Gastrocnemius medialis (tissue), 4 donors: Measurements from ENCODE around the gene SLC25A29. TPM values are rescaled to one million over a fixed set of nuclear protein-coding genes. Genes with fewer than 3 reads are reported as not detected.

Experiments used
- ATAC-seq, 2 donors: fragments of 150-250 bp; one replicate each; pipeline ENCODE4 v1.9.1; 2016
- DNase-seq, 2 donors: peaks; one replicate each; pipeline ENCODE4 v3.0.0-alpha.2; 2019
- H3K27ac ChIP-seq, 4 donors: fragments of 200-600 bp; sonication (generic); 1 replicate in 1 of 4; 2 replicates in 3 of 4; pipeline ENCODE4 v1.5.1; 2016 to 2018; ENCODE audit warnings: mild to moderate bottlenecking in 2 of 4, moderate library complexity in 1 of 4
- H3K27me3 ChIP-seq, 3 donors: fragments of 200-600 bp; sonication (generic) in 2 of 3; 1 replicate in 1 of 3; 2 replicates in 2 of 3; pipeline versions ENCODE4 v1.5.1 to v1.6.0; 2016 to 2019; ENCODE audit warnings: mild to moderate bottlenecking in 1 of 3, moderate library complexity in 1 of 3
- H3K36me3 ChIP-seq, 2 donors: fragments of 200-600 bp; sonication (generic) in 1 of 2; one replicate each; pipeline ENCODE4 v1.5.1; 2017 to 2018
- H3K4me1 ChIP-seq, 2 donors: fragments of 200-600 bp; sonication (generic) in 1 of 2; one replicate each; pipeline ENCODE4 v1.5.1; 2016 to 2017; ENCODE audit warnings: mild to moderate bottlenecking in 2 of 2
- H3K4me3 ChIP-seq, 4 donors: fragments of 200-600 bp; sonication (generic) in 3 of 4; 1 replicate in 1 of 4; 2 replicates in 3 of 4; pipeline ENCODE4 v1.5.1; 2016 to 2019; ENCODE audit warnings: mild to moderate bottlenecking in 2 of 4
- H3K9me3 ChIP-seq, 3 donors: fragments of 200-600 bp; sonication (generic) in 2 of 3; 1 replicate in 1 of 3; 2 replicates in 2 of 3; pipeline ENCODE4 v1.5.1; 2016 to 2019
- CTCF ChIP-seq, 5 experiments: fragments of 450-650 bp in 3 of 5; fragments of 200-600 bp in 2 of 5; sonication (generic) in 2 of 5; IDR thresholded peaks in 4 of 5; conservative IDR thresholded peaks in 1 of 5; 1 replicate in 4 of 5; 2 replicates in 1 of 5; pipeline ENCODE4 v1.5.1; 2016 to 2019; ENCODE audit warnings: antibody characterized with exemption in 5 of 5, mild to moderate bottlenecking in 3 of 5, moderate library complexity in 3 of 5
- POLR2A ChIP-seq, 2 donors: fragments of 450-650 bp; IDR thresholded peaks; one replicate each; pipeline ENCODE4 v1.6.1; 2017; ENCODE audit warnings: antibody characterized with exemption in 2 of 2, mild to moderate bottlenecking in 2 of 2, moderate library complexity in 2 of 2
- in situ Hi-C, 4 donors: fragments of 200-750 bp; cut with MboI; loops; one replicate each; pipeline versions ENCODE4 v1.15.0 to v1.8.0; 2017; ENCODE audit warnings: low sequenced_read_pairs in 4 of 4
- intact Hi-C: fragments of 100-400 bp; cut with DNase I; formaldehyde crosslinking; loops from one replicate; pipeline ENCODE4 v1.15.1; 2023; ENCODE audit warnings: low total_unique reads
- total RNA-seq, 4 donors: library from RNA; depleted of rRNA; stranded (reverse); fragments of >200 nt; gene quantifications; one replicate each; pipeline versions ENCODE4 v1.1.0 to v1.2.3, GENCODE V29; 2016

SLC25A29 gene
- total RNA-seq, 4 donors from 2014 or later = 9.0 to 17.4 (median 13.4) TPM

DNA sequence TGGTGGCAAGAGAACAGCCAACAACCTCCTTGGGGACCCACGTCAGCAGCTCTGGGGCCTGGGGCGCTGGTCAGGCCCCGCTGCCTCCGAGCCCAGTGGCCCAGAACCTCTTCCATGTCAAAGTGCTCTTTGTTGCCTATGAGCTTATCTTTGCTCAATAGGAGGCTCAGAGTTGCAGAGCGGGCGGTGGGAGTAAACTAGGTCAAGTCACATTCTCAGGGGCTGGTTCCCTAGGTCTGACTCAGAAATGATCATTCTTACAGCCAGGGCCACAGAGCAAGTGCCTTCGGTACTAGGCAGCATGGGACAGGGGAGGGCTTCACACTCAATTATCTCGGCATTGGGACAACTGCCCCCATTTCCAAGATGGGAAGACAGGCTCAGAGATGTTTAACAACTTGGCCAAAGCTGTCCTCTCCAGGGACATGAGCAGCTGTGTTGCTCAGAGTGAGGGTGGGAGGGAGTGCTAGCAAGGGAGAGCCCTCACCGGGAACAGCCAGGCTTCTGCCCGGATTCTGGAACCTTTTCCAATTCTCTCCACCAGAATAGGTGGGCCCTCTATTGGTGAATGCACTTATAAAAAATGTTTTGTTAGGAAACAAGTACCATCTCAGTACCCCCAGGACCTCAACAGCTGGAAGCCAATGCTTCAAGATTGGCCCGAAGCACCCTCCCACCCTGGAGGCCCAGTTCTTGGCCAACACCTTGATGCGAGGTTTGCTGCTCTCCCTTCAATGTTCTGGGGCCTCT, 11.9 kb downstream of the SLC25A29 start:
- TF ChIP-seq POLR2A (IDR thresholded peaks at IDR 0.05) = no peak
- TF ChIP-seq CTCF (IDR thresholded peaks at IDR 0.05 in 4 of 5, conservative IDR thresholded peaks at IDR 0.05 in 1 of 5) = no peak
- no peaks in the 10 kb centered on the region for H3K9me3 ChIP-seq
- intact Hi-C loops = no loop called here
- H3K4me1 ChIP-seq = peaks cover 28% of the 10 kb centered on the region in 2 donors
- H3K27ac ChIP-seq = peak overlapping the region in 3 of 4 donors; percentile 3 to 86 (median 31)
- H3K4me3 ChIP-seq = no peak overlapping the region
- H3K36me3 ChIP-seq = no peaks in the 10 kb centered on the region
- peak in 1 of 2 donors; percentile 28 for DNase-seq
- no peak for ATAC-seq
- no peaks in the 10 kb centered on the region for H3K27me3 ChIP-seq
- in situ Hi-C loops = no loop called here

DNA sequence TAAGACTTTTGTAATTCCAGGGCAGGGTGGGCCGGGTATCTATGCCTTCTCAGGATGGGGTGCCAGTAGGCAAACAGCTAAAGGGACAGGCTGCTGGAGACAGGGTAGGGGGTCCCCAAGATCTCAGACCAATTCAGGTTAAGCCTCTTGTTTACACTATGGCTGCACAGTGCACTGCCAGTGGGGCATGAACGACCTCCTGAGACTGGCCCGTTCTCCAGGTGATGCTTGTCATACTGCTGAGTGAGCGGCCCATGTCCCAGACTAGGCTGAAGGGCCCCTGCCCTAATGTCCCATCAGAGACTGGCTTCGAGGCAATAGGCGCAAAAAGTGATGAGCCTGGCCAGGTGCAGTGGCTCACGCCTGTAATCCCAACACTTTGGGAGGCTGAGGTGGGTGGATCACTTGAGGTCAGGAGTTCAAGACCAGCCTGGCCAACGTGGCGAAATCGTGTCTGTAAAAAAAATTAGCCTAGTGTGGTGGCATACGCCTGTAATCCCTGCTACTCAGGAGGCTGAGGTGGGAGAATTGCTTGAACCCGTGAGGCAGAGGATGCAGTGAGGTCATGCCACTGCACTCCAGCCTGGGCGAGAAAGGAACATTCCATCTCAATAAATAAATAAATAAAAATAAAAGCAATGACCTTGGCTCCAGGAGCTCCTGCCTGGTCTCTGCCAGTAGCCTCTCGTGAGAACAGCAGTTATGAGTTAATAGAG, 12.6 kb downstream of the SLC25A29 start:
- H3K36me3 ChIP-seq = no peaks in the 10 kb centered on the region
- no peak for TF ChIP-seq POLR2A (IDR thresholded peaks at IDR 0.05)
- no peak for TF ChIP-seq CTCF (IDR thresholded peaks at IDR 0.05 in 4 of 5, conservative IDR thresholded peaks at IDR 0.05 in 1 of 5)
- intact Hi-C loops = no loop called here
- no peak overlapping the region for H3K4me3 ChIP-seq
- ATAC-seq = no peak
- H3K9me3 ChIP-seq = no peaks in the 10 kb centered on the region
- H3K27me3 ChIP-seq = no peaks in the 10 kb centered on the region
- H3K4me1 ChIP-seq = peaks cover 28 to 30% of the 10 kb centered on the region in 2 donors
- peak overlapping the region in 2 of 4 donors; percentile 0 to 3 for H3K27ac ChIP-seq
- in situ Hi-C loops = no loop called here
- DNase-seq = peak in 1 of 2 donors; percentile 7

DNA sequence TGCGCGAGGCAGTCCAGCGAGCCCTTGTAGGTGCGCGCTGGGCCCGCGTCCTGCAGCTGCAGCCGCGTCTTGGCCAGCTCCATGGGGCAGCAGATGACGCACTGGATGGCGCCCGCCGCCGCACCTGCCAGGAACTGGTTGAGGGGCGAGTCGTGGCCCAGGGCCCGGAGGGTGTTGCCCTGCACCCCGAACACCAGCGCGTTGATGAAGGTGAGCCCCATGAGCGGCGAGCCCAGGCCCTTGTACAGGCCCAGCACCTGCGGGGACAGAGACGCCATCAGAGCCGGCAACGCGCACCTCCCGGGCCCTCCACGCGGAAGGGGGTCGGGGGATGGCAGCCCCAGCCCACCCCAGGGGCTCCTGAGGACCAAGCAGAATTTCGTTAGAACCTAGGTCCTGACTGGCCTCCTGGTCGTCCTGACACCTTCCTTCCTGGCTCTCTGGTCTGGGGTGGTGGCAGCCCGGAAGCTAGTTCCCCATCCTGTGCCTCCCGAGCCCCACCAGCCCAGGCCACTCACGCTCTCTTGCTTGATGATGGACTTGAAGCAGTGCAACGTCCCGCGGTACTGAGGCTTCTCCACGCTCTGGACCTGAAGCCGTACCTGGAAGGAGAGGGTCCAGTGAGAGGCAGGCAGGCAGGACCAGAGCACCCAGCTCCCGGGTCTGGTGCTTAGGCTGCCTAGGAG, 13.3 kb downstream of the SLC25A29 start:
- no peaks in the 10 kb centered on the region for H3K36me3 ChIP-seq
- intact Hi-C loops (no loop called here), in situ Hi-C loops (no loop called here)
- DNase-seq = peak in 1 of 2 donors; percentile 10
- no peak overlapping the region for H3K27ac ChIP-seq
- peaks cover 26 to 27% of the 10 kb centered on the region in 2 donors for H3K4me1 ChIP-seq
- TF ChIP-seq CTCF (IDR thresholded peaks at IDR 0.05 in 4 of 5, conservative IDR thresholded peaks at IDR 0.05 in 1 of 5) = no peak
- TF ChIP-seq POLR2A (IDR thresholded peaks at IDR 0.05) = no peak
- H3K9me3 ChIP-seq = no peaks in the 10 kb centered on the region
- no peak for ATAC-seq
- H3K4me3 ChIP-seq = no peak overlapping the region
- no peaks in the 10 kb centered on the region for H3K27me3 ChIP-seq

DNA sequence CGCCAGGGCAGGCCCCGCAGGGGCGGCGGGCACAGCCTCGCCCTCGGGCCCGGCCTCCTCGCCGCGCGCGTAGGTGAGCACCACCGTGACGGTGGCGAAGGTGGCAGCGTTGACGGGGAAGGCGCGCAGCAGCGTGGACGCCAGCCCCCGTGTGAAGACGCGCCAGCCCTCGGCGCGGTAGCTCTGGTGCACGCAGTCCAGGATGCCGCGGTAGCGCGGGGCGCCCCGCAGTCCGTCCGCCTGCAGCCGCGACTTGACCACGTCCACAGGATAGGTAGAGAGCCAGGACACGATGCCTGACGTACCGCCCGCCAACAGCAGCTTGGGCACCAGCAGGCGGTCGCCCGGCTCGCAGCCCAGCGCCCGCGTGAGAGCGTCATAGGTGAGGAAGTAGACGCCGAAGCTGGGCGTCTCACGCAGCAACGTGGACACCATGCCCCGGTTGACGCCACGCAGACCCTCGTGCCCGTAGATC, 13.9 kb downstream of the SLC25A29 start:
- H3K27me3 ChIP-seq = no peaks in the 10 kb centered on the region
- H3K4me1 ChIP-seq = peaks cover 20 to 21% of the 10 kb centered on the region in 2 donors
- peak in 1 of 2 donors; percentile 12 for DNase-seq
- no peak overlapping the region for H3K27ac ChIP-seq
- intact Hi-C loops (no loop called here), in situ Hi-C loops (no loop called here)
- no peaks in the 10 kb centered on the region for H3K36me3 ChIP-seq
- no peaks in the 10 kb centered on the region for H3K9me3 ChIP-seq
- TF ChIP-seq CTCF (IDR thresholded peaks at IDR 0.05 in 4 of 5, conservative IDR thresholded peaks at IDR 0.05 in 1 of 5) (no peak), POLR2A (IDR thresholded peaks at IDR 0.05) (no peak)
- ATAC-seq = no peak
- H3K4me3 ChIP-seq = no peak overlapping the region
